Muscle layer of colon (tissue), 2 donors: ENCODE measurements around the gene NPNT.

Experiments
- H3K27ac ChIP-seq: one replicate; pipeline ENCODE4 v1.7.0; 2013; ENCODE audit warnings: low read depth, mild to moderate bottlenecking, low read length, moderate library complexity
- H3K27me3 ChIP-seq, 2 donors: one replicate each; pipeline ENCODE4 v1.7.0; 2013; ENCODE audit warnings: low read length in 2 of 2, mild to moderate bottlenecking in 2 of 2; ENCODE audit not compliant: insufficient read depth in 2 of 2, control insufficient read depth in 1 of 2
- H3K36me3 ChIP-seq: one replicate; pipeline ENCODE4 v1.7.0; 2013; ENCODE audit warnings: mild to moderate bottlenecking, low read length; ENCODE audit not compliant: insufficient read depth
- H3K4me1 ChIP-seq: one replicate; pipeline ENCODE4 v1.7.0; 2013; ENCODE audit warnings: mild to moderate bottlenecking, low read length; ENCODE audit not compliant: insufficient read depth
- H3K4me3 ChIP-seq, 2 donors: one replicate each; pipeline ENCODE4 v1.7.0; 2013; ENCODE audit warnings: low read length in 2 of 2, low read depth in 1 of 2, mild to moderate bottlenecking in 1 of 2, moderate library complexity in 1 of 2
- H3K9ac ChIP-seq: one replicate; pipeline ENCODE4 v1.7.0; 2013; ENCODE audit warnings: low read length
- H3K9me3 ChIP-seq: one replicate; pipeline ENCODE4 v1.7.0; 2013; ENCODE audit warnings: mild to moderate bottlenecking, low read length
- donor health status: abdominal sarcoma.
- donor health status: Adenocarcinoma of cecum.

The NPNT gene

DNA sequence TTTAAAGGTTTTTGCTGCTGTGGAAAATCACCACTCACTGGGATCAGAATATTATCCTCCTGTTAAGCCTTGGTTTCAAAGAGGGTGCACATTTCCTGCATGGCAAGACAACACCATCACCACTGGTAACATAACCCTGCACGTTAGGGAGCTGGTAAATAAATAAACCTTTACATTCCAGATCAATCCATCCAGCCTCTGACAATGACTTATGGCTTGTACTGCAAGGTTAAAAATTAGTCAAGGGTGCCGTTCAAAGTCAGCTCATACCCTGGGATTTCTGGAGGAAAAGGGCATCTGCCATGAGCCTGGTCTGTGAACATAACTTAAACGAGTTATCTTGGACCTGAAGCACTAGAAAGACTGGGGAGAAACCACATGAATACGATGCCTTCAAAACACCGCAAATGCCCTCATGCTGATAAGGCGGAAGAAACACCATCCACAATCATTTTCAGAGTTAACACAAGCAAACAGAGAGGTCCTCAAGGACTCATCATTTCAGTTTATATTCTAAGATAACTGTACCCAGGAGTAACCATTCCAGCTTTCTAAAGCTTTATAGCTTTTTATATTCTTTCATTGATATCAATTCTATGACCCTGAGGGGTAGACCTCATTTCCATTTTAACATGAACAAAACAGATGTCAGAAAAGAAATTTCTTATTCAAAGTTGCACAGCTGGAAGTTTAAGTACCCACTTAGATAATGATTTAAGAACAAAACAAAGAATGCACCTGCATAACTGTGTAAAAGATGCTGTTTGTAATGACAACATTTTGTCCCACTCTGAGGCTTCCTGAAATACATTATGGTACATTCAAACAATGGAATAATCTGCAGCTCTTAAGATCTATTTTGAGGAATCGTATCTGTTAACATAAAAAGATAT lies 103.1 kb downstream of the NPNT start:
- no peak overlapping the region for H3K4me3 ChIP-seq
- no peaks in the 10 kb centered on the region for H3K36me3 ChIP-seq
- H3K9me3 ChIP-seq: no peaks in the 10 kb centered on the region
- H3K27ac ChIP-seq: no peak overlapping the region
- no peaks in the 10 kb centered on the region for H3K27me3 ChIP-seq
- no peak overlapping the region for H3K9ac ChIP-seq
- peaks cover 18% of the 10 kb centered on the region for H3K4me1 ChIP-seq

DNA sequence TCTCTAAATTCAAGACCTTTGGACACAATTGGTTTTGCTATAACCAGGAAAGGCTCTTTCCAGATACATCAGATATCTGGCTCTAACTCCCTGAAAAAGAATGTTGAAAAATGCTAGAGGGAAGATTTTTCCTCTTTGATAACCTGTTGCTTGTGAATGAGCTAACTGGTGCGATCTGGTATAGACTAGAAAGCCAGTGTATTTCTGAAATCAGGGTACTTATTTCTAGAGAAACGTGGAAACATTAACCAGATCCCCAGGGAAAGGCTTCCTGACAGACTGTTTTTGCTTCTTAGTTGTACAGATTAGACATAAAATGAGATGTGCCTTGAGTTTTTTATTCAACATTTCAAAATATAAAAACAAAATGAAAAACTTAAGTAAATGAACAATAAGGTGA lies 107.7 kb downstream of the NPNT start:
- Histone ChIP-seq H3K9ac (no peak overlapping the region), H3K4me3 (no peak overlapping the region), H3K27ac (no peak overlapping the region), H3K4me1 (peaks cover 9% of the 10 kb centered on the region), H3K27me3 (no peaks in the 10 kb centered on the region), H3K36me3 (no peaks in the 10 kb centered on the region), H3K9me3 (no peaks in the 10 kb centered on the region)

DNA sequence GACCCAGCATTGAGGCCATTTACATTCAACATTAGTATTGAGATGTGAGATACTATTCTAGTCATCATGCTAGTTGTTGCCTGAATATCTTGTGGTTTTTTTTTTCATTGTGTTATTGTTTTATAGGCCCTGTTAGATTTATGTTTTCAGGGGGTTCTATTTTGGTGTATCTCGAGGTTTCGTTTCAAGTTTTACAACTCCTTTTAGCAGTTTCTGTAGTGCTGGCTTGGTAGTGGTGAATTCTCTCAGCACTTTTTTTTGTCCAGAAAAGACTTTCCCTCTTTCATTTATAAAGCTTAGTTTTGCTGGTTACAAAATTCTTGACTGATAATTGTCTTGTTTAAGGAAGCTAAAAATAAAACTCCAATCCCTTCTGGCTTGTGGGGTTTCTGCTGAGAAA lies 115.5 kb downstream of the NPNT start:
- H3K27me3 ChIP-seq: no peaks in the 10 kb centered on the region
- no peak overlapping the region for H3K9ac ChIP-seq
- H3K4me3 ChIP-seq: no peak overlapping the region
- no peaks in the 10 kb centered on the region for H3K36me3 ChIP-seq
- peaks cover 8% of the 10 kb centered on the region for H3K9me3 ChIP-seq
- H3K27ac ChIP-seq: no peak overlapping the region
- no peaks in the 10 kb centered on the region for H3K4me1 ChIP-seq

DNA sequence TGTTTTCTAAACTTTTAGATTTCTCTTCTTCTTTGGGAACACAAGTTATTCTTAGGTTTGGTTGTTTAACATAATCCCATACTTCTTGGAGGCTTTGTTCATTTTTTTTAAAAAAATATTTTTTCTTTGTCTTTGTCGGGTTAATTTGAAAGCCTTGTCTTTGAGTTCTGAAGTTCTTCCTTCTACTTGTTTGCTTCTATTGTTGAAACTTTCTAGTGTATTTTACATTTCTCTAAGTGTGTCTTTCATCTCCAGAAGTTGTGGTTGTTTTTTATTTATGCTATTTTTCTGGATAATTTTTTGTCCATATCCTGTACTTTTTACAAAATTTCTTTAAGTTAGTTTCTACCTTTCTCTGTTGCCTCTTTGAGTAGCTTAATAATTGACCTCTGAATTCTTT lies 116.1 kb downstream of the NPNT start:
- H3K27me3 ChIP-seq: no peaks in the 10 kb centered on the region
- H3K4me3 ChIP-seq: no peak overlapping the region
- H3K36me3 ChIP-seq: no peaks in the 10 kb centered on the region
- peaks cover 8% of the 10 kb centered on the region for H3K9me3 ChIP-seq
- no peak overlapping the region for H3K27ac ChIP-seq
- H3K9ac ChIP-seq: no peak overlapping the region
- no peaks in the 10 kb centered on the region for H3K4me1 ChIP-seq

DNA sequence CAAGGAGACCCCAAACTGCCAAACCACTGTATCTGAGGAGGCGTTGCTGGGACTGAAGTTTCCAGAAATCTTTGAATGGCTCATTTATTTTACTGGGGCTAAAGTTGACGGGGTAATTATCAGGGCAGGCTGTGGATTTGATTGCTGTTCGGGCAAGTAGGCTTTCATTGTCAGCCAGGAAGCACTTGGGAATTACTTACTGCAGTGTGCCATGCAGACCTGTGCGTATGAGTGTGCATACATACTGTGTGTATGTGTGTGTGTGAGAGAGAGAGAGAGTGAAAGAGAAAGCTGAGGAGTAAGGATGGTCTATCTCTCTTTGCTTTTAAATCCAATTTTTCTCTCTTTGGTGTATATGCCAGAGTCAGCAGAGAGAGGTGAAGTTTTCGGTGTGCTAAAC lies 122.7 kb downstream of the NPNT start:
- no peaks in the 10 kb centered on the region for H3K4me1 ChIP-seq

GRCh38 chr4:106019771-106020170 lies 124.5 kb downstream of the NPNT start:
- Histone ChIP-seq H3K9ac (no peak overlapping the region), H3K27me3 (no peaks in the 10 kb centered on the region), H3K4me1 (no peaks in the 10 kb centered on the region), H3K9me3 (no peaks in the 10 kb centered on the region), H3K4me3 (no peak overlapping the region), H3K27ac (no peak overlapping the region), H3K36me3 (no peaks in the 10 kb centered on the region)

More for the DNA sequence above, 122.7 kb downstream of the NPNT start:
- Histone ChIP-seq H3K27ac (no peak overlapping the region), H3K4me3 (no peak overlapping the region), H3K9ac (no peak overlapping the region), H3K36me3 (no peaks in the 10 kb centered on the region), H3K9me3 (no peaks in the 10 kb centered on the region), H3K27me3 (no peaks in the 10 kb centered on the region)
